ENCODE results near the gene TAF11L2. TPM values are rescaled to one million over a fixed set of nuclear protein-coding genes. Genes with fewer than 3 reads are reported as not detected.
"Not testable (repeated sequence)": the region's sequence is repeated elsewhere in the genome, so short reads cannot be mapped to it uniquely, and the experiment has no call there.

TAF11L2 gene
- not detected for total RNA-seq

GRCh38 chr5:17497931-17498330 is at the start of gene TAF11L2:
TSS of gene TAF11L2 (plus strand) at chr5:17498231.
- not testable (repeated sequence) for H3K4me1 ChIP-seq (ENCODE audit: control insufficient read depth in 1 of 2, low read depth in 2 of 2); H3K27ac ChIP-seq; H3K27me3 ChIP-seq (replicated peaks; ENCODE audit: insufficient read depth); DNase-seq (ENCODE audit: low spot score); ATAC-seq (ENCODE audit: insufficient number of reproducible peaks, low FRiP score, low read depth); H3K9me3 ChIP-seq; H3K36me3 ChIP-seq; H3K4me3 ChIP-seq

- no peak for DNase-seq (ENCODE audit: low spot score)
- no peak overlapping the region for H3K27ac ChIP-seq
- H3K4me3 ChIP-seq: no peak overlapping the region
- no peak for ATAC-seq (ENCODE audit: insufficient number of reproducible peaks, low FRiP score, low read depth)
- no peaks in the 10 kb centered on the region for H3K4me1 ChIP-seq (ENCODE audit: control insufficient read depth in 1 of 2, low read depth in 2 of 2)
- no peaks in the 10 kb centered on the region for H3K27me3 ChIP-seq (replicated peaks; ENCODE audit: insufficient read depth)
- TF ChIP-seq CTCF (IDR thresholded peaks at IDR 0.05): no peak
- H3K36me3 ChIP-seq: no peaks in the 10 kb centered on the region
- H3K9me3 ChIP-seq: no peaks in the 10 kb centered on the region
These were observed 49.2 kb upstream of the TAF11L2 start for GRCh38 chr5:17448877-17449276.

- Histone ChIP-seq H3K9me3 (no peaks in the 10 kb centered on the region), H3K4me1 (ENCODE audit: control insufficient read depth in 1 of 2, low read depth in 2 of 2) (no peaks in the 10 kb centered on the region), H3K27ac (no peak overlapping the region), H3K36me3 (no peaks in the 10 kb centered on the region), H3K27me3 (replicated peaks; ENCODE audit: insufficient read depth) (no peaks in the 10 kb centered on the region), H3K4me3 (no peak overlapping the region)
- TF ChIP-seq CTCF (IDR thresholded peaks at IDR 0.05): no peak
- no peak for DNase-seq (ENCODE audit: low spot score)
- no peak for ATAC-seq (ENCODE audit: insufficient number of reproducible peaks, low FRiP score, low read depth)
These were observed 45.1 kb upstream of the TAF11L2 start for GRCh38 chr5:17452936-17453335.

- H3K9me3 ChIP-seq: no peaks in the 10 kb centered on the region
- H3K27me3 ChIP-seq (replicated peaks; ENCODE audit: insufficient read depth): no peaks in the 10 kb centered on the region
- no peaks in the 10 kb centered on the region for H3K4me1 ChIP-seq (ENCODE audit: control insufficient read depth in 1 of 2, low read depth in 2 of 2)
- H3K4me3 ChIP-seq: no peak overlapping the region
- ATAC-seq (ENCODE audit: insufficient number of reproducible peaks, low FRiP score, low read depth): no peak
- H3K27ac ChIP-seq: no peak overlapping the region
- no peak for TF ChIP-seq CTCF (IDR thresholded peaks at IDR 0.05)
- H3K36me3 ChIP-seq: no peaks in the 10 kb centered on the region
- DNase-seq (ENCODE audit: low spot score): no peak
These were observed 42.1 kb upstream of the TAF11L2 start for GRCh38 chr5:17455942-17456341.

- H3K27me3 ChIP-seq (replicated peaks; ENCODE audit: insufficient read depth): no peaks in the 10 kb centered on the region
- no peak for ATAC-seq (ENCODE audit: insufficient number of reproducible peaks, low FRiP score, low read depth)
- no peak overlapping the region for H3K4me3 ChIP-seq
- TF ChIP-seq CTCF (IDR thresholded peaks at IDR 0.05): no peak
- no peaks in the 10 kb centered on the region for H3K4me1 ChIP-seq (ENCODE audit: control insufficient read depth in 1 of 2, low read depth in 2 of 2)
- H3K36me3 ChIP-seq: no peaks in the 10 kb centered on the region
- DNase-seq (ENCODE audit: low spot score): no peak
- H3K9me3 ChIP-seq: no peaks in the 10 kb centered on the region
- no peak overlapping the region for H3K27ac ChIP-seq
These were observed 36.2 kb upstream of the TAF11L2 start for GRCh38 chr5:17461793-17462192.

- no peak for TF ChIP-seq CTCF (IDR thresholded peaks at IDR 0.05)
- DNase-seq (ENCODE audit: low spot score) (no peak), ATAC-seq (ENCODE audit: insufficient number of reproducible peaks, low FRiP score, low read depth) (no peak)
- no peaks in the 10 kb centered on the region for H3K4me1 ChIP-seq (ENCODE audit: control insufficient read depth in 1 of 2, low read depth in 2 of 2)
- no peak overlapping the region for H3K4me3 ChIP-seq
- no peaks in the 10 kb centered on the region for H3K36me3 ChIP-seq
- H3K9me3 ChIP-seq: no peaks in the 10 kb centered on the region
- H3K27me3 ChIP-seq (replicated peaks; ENCODE audit: insufficient read depth): no peaks in the 10 kb centered on the region
- no peak overlapping the region for H3K27ac ChIP-seq
These were observed 34.4 kb upstream of the TAF11L2 start for GRCh38 chr5:17463653-17464052.

All from thoracic aorta (tissue), 2 donors.